K562 (cell line): ENCODE data around the gene PRPSAP1. TPM values are rescaled to one million over a fixed set of nuclear protein-coding genes. Genes with fewer than 3 reads are reported as not detected.

Experiments
- ATAC-seq: fragments of 200-7000 bp; cut with Tn5 transposase; 3 replicates; pipeline ENCODE4 v1.9.1; 2020; ENCODE audit warnings: moderate library complexity
- BruUV-seq: library from RNA; stranded (reverse); fragments of 400-500 nt; replicated peaks from 2 replicates; lab custom pipeline; 2021; lab: Mats Ljungman, UMichigan
- CTCF ChIA-PET: fragments of 300-600 bp; formaldehyde crosslinking; extraction: SDS; loops from one replicate; lab custom pipeline; 2021; ENCODE audit warnings: low intra/inter-chr PET ratio; lab: Yijun Ruan, JAX
- POLR2A ChIA-PET: fragments of 300-600, 350-650 bp; sonication (Branson Sonifier 250); formaldehyde crosslinking; extraction: SDS; loops from one replicate; lab custom pipeline; 2021; ENCODE audit warnings: antibody characterized with exemption, inconsistent platforms; lab: Yijun Ruan, JAX
- DNase-seq, 4 experiments: peaks; one replicate each; pipeline versions ENCODE4 v3.0.0 to v3.0.0-alpha.2; 2011 to 2018; ENCODE audit warnings: low spot score in 3 of 4, mixed read lengths in 3 of 4; ENCODE audit errors: extremely low read depth in 1 of 4
- FAIRE-seq: peaks from 2 replicates; lab custom pipeline; 2011; peaks lifted over from hg19 to GRCh38; lab: Jason Lieb, UNC
- H2AFZ ChIP-seq: 2 replicates; pipeline ENCODE4 v1.6.0; 2011; ENCODE audit warnings: low read depth, low read length, control low read depth, inconsistent platforms
- H3K27ac ChIP-seq: fragments of 200-600 bp; 3 replicates; pipeline ENCODE4 v1.8.0; 2011; ENCODE audit warnings: low read depth, mild to moderate bottlenecking, control low read depth, inconsistent platforms, low read length, moderate library complexity, mixed read lengths; ENCODE audit errors: extremely low read depth
- H3K27me3 ChIP-seq, 2 experiments: fragments of 300-600 bp in 1 of 2; 2 replicates in 1 of 2; 3 replicates in 1 of 2; pipeline versions ENCODE4 v1.6.0 to v1.8.0; 2011; ENCODE audit warnings: inconsistent platforms in 2 of 2, low read length in 2 of 2, mild to moderate bottlenecking in 1 of 2, mixed read lengths in 1 of 2, moderate library complexity in 1 of 2; ENCODE audit not compliant: control insufficient read depth in 2 of 2, insufficient read depth in 2 of 2
- H3K36me3 ChIP-seq: fragments of 300-600 bp; 3 replicates; pipeline ENCODE4 v1.8.0; 2011; ENCODE audit warnings: mild to moderate bottlenecking, low read length, inconsistent platforms; ENCODE audit not compliant: control insufficient read depth, insufficient read depth
- H3K4me1 ChIP-seq, 2 experiments: fragments of 200-600 bp in 1 of 2; replicated peaks in 1 of 2; 2 replicates in 1 of 2; 3 replicates in 1 of 2; pipeline versions ENCODE4 v1.5.1 to v1.8.0; 2011; ENCODE audit warnings: inconsistent platforms in 2 of 2, low read length in 2 of 2, mild to moderate bottlenecking in 1 of 2, mixed read lengths in 1 of 2, moderate library complexity in 1 of 2; ENCODE audit not compliant: control insufficient read depth in 2 of 2, insufficient read depth in 2 of 2
- H3K4me2 ChIP-seq: 2 replicates; pipeline ENCODE4 v1.6.1; 2011; ENCODE audit warnings: low read length, control low read depth, inconsistent platforms, mixed read lengths; ENCODE audit not compliant: insufficient read depth
- H3K4me3 ChIP-seq: fragments of 200-600 bp; sonication (generic), shearing (Covaris generic); 2 replicates; pipeline ENCODE4 v1.5.1; 2016; ENCODE audit warnings: control low read depth, inconsistent platforms
- H3K79me2 ChIP-seq: fragments of 200-600 bp; 3 replicates; pipeline ENCODE4 v1.8.0; 2011; ENCODE audit warnings: low read length, inconsistent platforms; ENCODE audit not compliant: control insufficient read depth, insufficient read depth
- H3K9ac ChIP-seq, 2 experiments: 2 replicates each; pipeline versions ENCODE4 v1.6.0 to v1.6.1; 2011; ENCODE audit warnings: low read depth in 2 of 2, low read length in 2 of 2, control low read depth in 1 of 2, inconsistent platforms in 1 of 2, mild to moderate bottlenecking in 1 of 2, mixed read lengths in 1 of 2; ENCODE audit not compliant: insufficient read depth in 1 of 2
- H3K9me1 ChIP-seq: one replicate; pipeline ENCODE4 v1.6.0; 2011; ENCODE audit warnings: inconsistent platforms, mild to moderate bottlenecking, low read length, moderate library complexity; ENCODE audit not compliant: control insufficient read depth, insufficient read depth
- H3K9me3 ChIP-seq: replicated peaks from 2 replicates; pipeline ENCODE4 v1.5.1; 2011; ENCODE audit warnings: low read depth, low read length, inconsistent platforms; ENCODE audit not compliant: control insufficient read depth, insufficient read depth
- H4K20me1 ChIP-seq: replicated peaks from 2 replicates; pipeline ENCODE4 v1.6.1; 2011; ENCODE audit warnings: low read length, inconsistent platforms, mixed read lengths; ENCODE audit not compliant: control insufficient read depth, insufficient read depth
- CHD2 ChIP-seq: IDR thresholded peaks from 2 replicates; pipeline ENCODE4 v1.6.1; 2011; ENCODE audit warnings: low read depth, low read length
- ESRRA ChIP-seq: fragments of 450-650 bp; IDR thresholded peaks from 2 replicates; pipeline ENCODE4 v1.6.1; 2014; ENCODE audit warnings: low read depth, mild to moderate bottlenecking, moderate library complexity, borderline replicate concordance
- ESRRB ChIP-seq: fragments of 250-450 bp; sonication (Bioruptor Pico); IDR thresholded peaks from 2 replicates; pipeline ENCODE4 v1.5.0; 2020; ENCODE audit warnings: mild to moderate bottlenecking, moderate library complexity, borderline replicate concordance
- HSF4 ChIP-seq: fragments of 250-450 bp; sonication (Bioruptor Pico); IDR thresholded peaks from 2 replicates; pipeline ENCODE4 v2.1.2; 2022; ENCODE audit warnings: mild to moderate bottlenecking, moderate library complexity, borderline replicate concordance
- POLR3A ChIP-seq: IDR thresholded peaks from 2 replicates; pipeline ENCODE4 v1.6.1; 2011; ENCODE audit warnings: borderline replicate concordance, mild to moderate bottlenecking, moderate library complexity; ENCODE audit not compliant: insufficient read length, insufficient read depth; ENCODE audit errors: extremely low read depth
- SMARCA5 ChIP-seq: fragments of 450-650 bp; IDR thresholded peaks from 2 replicates; pipeline ENCODE4 v1.6.1; 2016
- TAF1 ChIP-seq: IDR thresholded peaks from 2 replicates; pipeline ENCODE4 v1.6.1; 2011; ENCODE audit warnings: mild to moderate bottlenecking, low read length, moderate library complexity; ENCODE audit not compliant: insufficient read depth, control insufficient read depth, severe bottlenecking; ENCODE audit errors: extremely low read depth
- TRIM28 ChIP-seq: fragments of 450-650 bp; IDR thresholded peaks from 2 replicates; pipeline ENCODE4 v1.6.1; 2017
- ZNF23 ChIP-seq: fragments of 250-450 bp; sonication (Bioruptor Pico); IDR thresholded peaks from 2 replicates; pipeline ENCODE4 v1.4.0; 2020; ENCODE audit warnings: mild to moderate bottlenecking
- ZNF311 ChIP-seq: fragments of 250-450 bp; sonication (Bioruptor Pico); IDR thresholded peaks from 2 replicates; pipeline ENCODE4 v1.4.0; 2020; ENCODE audit warnings: mild to moderate bottlenecking, moderate library complexity
- ZNF316 ChIP-seq: fragments of 450-650 bp; IDR thresholded peaks from 2 replicates; pipeline ENCODE4 v1.6.1; 2016
- ZSCAN32 ChIP-seq: fragments of 450-650 bp; formaldehyde crosslinking; IDR thresholded peaks from 2 replicates; pipeline ENCODE4 v1.4.0; 2020; ENCODE audit warnings: mild to moderate bottlenecking, moderate library complexity
- WGBS: fragments of 100-300 bp; shearing (Covaris generic); methylation state at CpG from one replicate; pipeline ENCODE4 v1.1.6; 2016; ENCODE audit warnings: low coverage, mixed read lengths; ENCODE audit not compliant: insufficient coverage; ENCODE audit errors: missing lambda C conversion rate; 5-methylcytosine and 5-hydroxymethylcytosine counted together
- in situ Hi-C: fragments of 300-500 bp; cut with MboI; formaldehyde crosslinking; loops from 4 replicates; pipeline ENCODE4 v1.15.0; 2018; ENCODE audit warnings: inconsistent platforms, mixed read lengths
- intact Hi-C: fragments of 100-400 bp; cut with micrococcal nuclease; formaldehyde crosslinking; loops from 2 replicates; pipeline ENCODE4 v1.14.2; 2022
- polyA plus RNA-seq, 8 experiments: library from polyadenylated mRNA; depleted of rRNA in 4 of 8; stranded (reverse) in 5 of 8; unstranded in 3 of 8; fragments of >200 nt; fragmentation: Nextera tagmentation in 2 of 8; fragmentation: Illumina TruSeq in 1 of 8; extraction: Ambion mirVana in 2 of 8; extraction: Trizol in 1 of 8; gene quantifications; 2 replicates each; pipeline versions ENCODE4 v1.2.1 to v1.2.3, GENCODE V29; 2011 to 2014; ENCODE audit warnings: inconsistent platforms in 1 of 8, missing spikeins in 1 of 8
- total RNA-seq, 7 experiments: library from RNA; depleted of rRNA in 6 of 7; stranded (reverse); fragments of >200 nt in 6 of 7; fragmentation: Illumina TruSeq in 2 of 7; extraction: Trizol in 2 of 7; gene quantifications; 2 replicates each; pipeline versions ENCODE4 v1.2.1 to v1.2.3, GENCODE V29; 2011 to 2021; ENCODE audit warnings: low replicate concordance in 1 of 7
- TF ChIP-seq, protein P1 (sequence below): fragments of 250-450 bp; sonication (Bioruptor Pico); IDR thresholded peaks from 2 replicates; pipeline ENCODE4 v1.8.0; 2021; ENCODE audit warnings: moderate library complexity, mild to moderate bottlenecking, inconsistent platforms
- TF ChIP-seq, protein P2 (sequence below): fragments of 450-650 bp; formaldehyde crosslinking; IDR thresholded peaks from 2 replicates; pipeline ENCODE4 v1.4.0; 2020; ENCODE audit warnings: mild to moderate bottlenecking
- TF ChIP-seq, protein P3 (sequence below): fragments of 450-650 bp; IDR thresholded peaks from 2 replicates; pipeline ENCODE4 v1.7.1; 2018; ENCODE audit warnings: mild to moderate bottlenecking, low read depth; ENCODE audit not compliant: partially characterized antibody

The PRPSAP1 gene
- total and polyA plus RNA-seq, 9 of the 15 experiments (the other 6 are each of a cell fraction or from before 2014, with no cell fraction given): 21.9 to 77.1 (median 40.8) TPM

DNA sequence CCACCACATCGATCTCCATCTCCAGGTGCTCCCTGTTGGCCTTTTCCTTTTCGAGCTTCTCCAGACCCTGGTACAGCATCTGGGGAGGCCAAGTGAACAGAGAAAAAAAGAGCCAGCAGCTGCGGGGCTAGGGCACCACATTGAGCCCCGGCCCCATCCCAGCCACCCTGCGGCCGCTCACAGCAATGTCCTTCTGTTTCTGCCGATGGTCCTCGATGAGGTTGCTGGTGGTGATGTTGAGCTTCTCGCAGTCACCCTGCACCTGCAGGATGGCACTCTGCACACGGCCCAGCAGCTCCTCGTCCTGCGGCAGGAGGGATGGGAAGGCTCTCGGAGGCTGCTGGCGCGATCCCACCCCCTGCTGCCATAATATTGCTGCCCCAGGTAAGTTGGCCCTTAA is 73.1 kb downstream of the PRPSAP1 start:
- FAIRE-seq (no peak), ATAC-seq (no peak), DNase-seq (no peak)
- Histone ChIP-seq H3K9ac (peak overlapping the region in 1 of 2 experiments; percentile 28; a peak in 2 of 4 replicates), H3K36me3 (no peaks in the 10 kb centered on the region), H3K9me1 (no peaks in the 10 kb centered on the region), H3K27me3 (no peaks in the 10 kb centered on the region), H3K4me1 (peaks cover 2 to 64% of the 10 kb centered on the region in 2 experiments; a peak in 3 of 5 replicates), H2AFZ (no peak overlapping the region), H3K9me3 (no peaks in the 10 kb centered on the region), H4K20me1 (no peaks in the 10 kb centered on the region), H3K4me3 (no peak overlapping the region), H3K27ac (no peak overlapping the region), H3K4me2 (no peak overlapping the region), H3K79me2 (no peaks in the 10 kb centered on the region)
- 37% methylated on average over 11 of the region's 15 CpGs for WGBS
- POLR2A ChIA-PET: interaction anchor here (1.4 to 7.3 kb wide), 3 partner anchors 9 to 174 kb away, joined by 3 to 91 read pairs (median 5); no protein-coding TSS in a partner anchor
- intact Hi-C loops (no loop called here), in situ Hi-C loops (no loop called here)
- BruUV-seq: no TSS peak
- CTCF ChIA-PET: interaction anchor here (0.9 to 4.5 kb wide), 3 partner anchors 148 to 266 kb away, joined by 3 to 89 read pairs (median 3); no protein-coding TSS in a partner anchor
- no peak for TF ChIP-seq ZNF311
- TF ChIP-seq ESRRB: no peak
- TF ChIP-seq, protein P1, sequence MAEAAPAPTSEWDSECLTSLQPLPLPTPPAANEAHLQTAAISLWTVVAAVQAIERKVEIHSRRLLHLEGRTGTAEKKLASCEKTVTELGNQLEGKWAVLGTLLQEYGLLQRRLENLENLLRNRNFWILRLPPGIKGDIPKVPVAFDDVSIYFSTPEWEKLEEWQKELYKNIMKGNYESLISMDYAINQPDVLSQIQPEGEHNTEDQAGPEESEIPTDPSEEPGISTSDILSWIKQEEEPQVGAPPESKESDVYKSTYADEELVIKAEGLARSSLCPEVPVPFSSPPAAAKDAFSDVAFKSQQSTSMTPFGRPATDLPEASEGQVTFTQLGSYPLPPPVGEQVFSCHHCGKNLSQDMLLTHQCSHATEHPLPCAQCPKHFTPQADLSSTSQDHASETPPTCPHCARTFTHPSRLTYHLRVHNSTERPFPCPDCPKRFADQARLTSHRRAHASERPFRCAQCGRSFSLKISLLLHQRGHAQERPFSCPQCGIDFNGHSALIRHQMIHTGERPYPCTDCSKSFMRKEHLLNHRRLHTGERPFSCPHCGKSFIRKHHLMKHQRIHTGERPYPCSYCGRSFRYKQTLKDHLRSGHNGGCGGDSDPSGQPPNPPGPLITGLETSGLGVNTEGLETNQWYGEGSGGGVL (CRISPR knock-in tag): no peak
- no peak for TF ChIP-seq HSF4 (CRISPR knock-in tag)
- TF ChIP-seq ZNF23: no peak
- TF ChIP-seq ZNF316: no peak
- no peak for TF ChIP-seq ESRRA
- no peak for TF ChIP-seq TAF1
- TF ChIP-seq SMARCA5: no peak
- no peak for TF ChIP-seq ZSCAN32 (CRISPR knock-in tag)
- TF ChIP-seq POLR3A: no peak
- TF ChIP-seq CHD2: no peak
- TF ChIP-seq, protein P2, sequence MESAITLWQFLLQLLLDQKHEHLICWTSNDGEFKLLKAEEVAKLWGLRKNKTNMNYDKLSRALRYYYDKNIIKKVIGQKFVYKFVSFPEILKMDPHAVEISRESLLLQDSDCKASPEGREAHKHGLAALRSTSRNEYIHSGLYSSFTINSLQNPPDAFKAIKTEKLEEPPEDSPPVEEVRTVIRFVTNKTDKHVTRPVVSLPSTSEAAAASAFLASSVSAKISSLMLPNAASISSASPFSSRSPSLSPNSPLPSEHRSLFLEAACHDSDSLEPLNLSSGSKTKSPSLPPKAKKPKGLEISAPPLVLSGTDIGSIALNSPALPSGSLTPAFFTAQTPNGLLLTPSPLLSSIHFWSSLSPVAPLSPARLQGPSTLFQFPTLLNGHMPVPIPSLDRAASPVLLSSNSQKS (CRISPR knock-in tag): no peak
- no peak for TF ChIP-seq TRIM28
- TF ChIP-seq, protein P3, sequence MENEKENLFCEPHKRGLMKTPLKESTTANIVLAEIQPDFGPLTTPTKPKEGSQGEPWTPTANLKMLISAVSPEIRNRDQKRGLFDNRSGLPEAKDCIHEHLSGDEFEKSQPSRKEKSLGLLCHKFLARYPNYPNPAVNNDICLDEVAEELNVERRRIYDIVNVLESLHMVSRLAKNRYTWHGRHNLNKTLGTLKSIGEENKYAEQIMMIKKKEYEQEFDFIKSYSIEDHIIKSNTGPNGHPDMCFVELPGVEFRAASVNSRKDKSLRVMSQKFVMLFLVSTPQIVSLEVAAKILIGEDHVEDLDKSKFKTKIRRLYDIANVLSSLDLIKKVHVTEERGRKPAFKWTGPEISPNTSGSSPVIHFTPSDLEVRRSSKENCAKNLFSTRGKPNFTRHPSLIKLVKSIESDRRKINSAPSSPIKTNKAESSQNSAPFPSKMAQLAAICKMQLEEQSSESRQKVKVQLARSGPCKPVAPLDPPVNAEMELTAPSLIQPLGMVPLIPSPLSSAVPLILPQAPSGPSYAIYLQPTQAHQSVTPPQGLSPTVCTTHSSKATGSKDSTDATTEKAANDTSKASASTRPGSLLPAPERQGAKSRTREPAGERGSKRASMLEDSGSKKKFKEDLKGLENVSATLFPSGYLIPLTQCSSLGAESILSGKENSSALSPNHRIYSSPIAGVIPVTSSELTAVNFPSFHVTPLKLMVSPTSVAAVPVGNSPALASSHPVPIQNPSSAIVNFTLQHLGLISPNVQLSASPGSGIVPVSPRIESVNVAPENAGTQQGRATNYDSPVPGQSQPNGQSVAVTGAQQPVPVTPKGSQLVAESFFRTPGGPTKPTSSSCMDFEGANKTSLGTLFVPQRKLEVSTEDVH: no peak
